Measurements from ENCODE around the gene PDGFRB.

Gene PDGFRB

GRCh38 chr5:150163035-150163434, 7.4 kb upstream of the PDGFRB start:
- no peak for DNase-seq (ENCODE audit: low spot score)

DNA sequence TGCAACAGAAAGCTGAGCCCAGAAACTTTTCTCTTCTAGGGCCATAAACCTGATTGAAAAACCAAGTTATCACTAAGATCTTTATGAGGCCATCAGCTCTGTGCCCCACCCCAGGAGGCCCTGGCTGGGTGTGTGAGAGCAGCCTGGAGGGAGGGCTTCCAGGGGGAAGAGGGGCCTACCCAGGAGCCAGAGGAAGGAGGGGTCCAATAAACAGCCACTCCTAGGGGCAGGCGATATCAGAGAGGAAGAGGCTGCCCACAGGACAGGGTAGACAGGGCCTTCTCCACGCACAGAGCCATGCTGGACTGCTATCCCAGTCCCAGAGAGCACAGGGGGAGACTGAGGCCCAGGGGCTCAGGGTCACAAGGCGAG, 6.5 kb upstream of the PDGFRB start:
- DNase-seq (ENCODE audit: low spot score), result no peak

- DNase-seq (ENCODE audit: low spot score), result no peak
Measured at GRCh38 chr5:150161242-150162141, 5.8 kb upstream of the PDGFRB start.

- no peak for DNase-seq (ENCODE audit: low spot score)
Measured at GRCh38 chr5:150160448-150161081, 4.9 kb upstream of the PDGFRB start.

- no peak for DNase-seq (ENCODE audit: low spot score)
Measured at GRCh38 chr5:150159741-150160179, 4.1 kb upstream of the PDGFRB start.

DNA sequence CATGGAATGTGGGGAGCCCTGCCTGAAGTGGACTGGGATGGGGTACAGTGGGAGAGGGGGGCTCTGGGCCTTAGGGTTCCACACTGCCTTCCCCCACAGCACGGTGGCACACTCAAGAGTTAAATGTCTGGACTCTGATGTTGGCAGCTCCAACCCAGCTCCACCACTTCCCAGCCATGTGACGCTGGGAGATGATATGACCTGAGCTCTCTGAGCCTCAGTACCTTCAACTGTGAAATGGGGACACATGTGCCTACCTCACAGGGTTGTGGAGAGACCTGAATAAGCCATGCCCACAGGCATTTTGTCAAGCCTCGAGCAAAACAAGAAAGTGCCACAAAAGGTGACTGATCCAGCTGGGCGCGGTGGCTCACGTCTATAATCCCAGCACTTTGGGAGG, 3.4 kb upstream of the PDGFRB start:
- DNase-seq (ENCODE audit: low spot score), result no peak

- no peak for DNase-seq (ENCODE audit: low spot score)
Measured at GRCh38 chr5:150158170-150158949, 2.7 kb upstream of the PDGFRB start.

DNA sequence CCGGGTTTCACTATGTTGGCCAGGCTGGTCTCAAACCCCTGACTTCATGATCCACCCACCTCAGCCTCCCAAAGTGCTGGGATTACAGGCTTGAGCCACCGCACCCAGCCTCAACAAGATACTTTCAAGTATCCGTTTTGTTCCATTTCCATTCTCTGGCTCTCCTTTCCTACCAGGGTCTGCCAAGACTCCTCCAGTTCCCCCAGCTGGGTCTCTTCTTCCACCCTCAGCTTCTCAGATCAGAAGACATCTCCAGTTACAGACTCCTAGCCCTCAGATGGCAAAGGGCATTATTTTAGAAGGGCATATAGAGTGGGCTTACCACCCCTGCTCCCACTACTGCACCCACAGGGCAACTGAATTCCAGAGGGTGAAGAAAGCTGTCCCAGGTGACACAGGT, 1.5 kb upstream of the PDGFRB start:
- no peak for DNase-seq (ENCODE audit: low spot score)

- no peak for DNase-seq (ENCODE audit: low spot score)
Measured at GRCh38 chr5:150156540-150156939, 895 bp upstream of the PDGFRB start.

- DNase-seq (ENCODE audit: low spot score), result no peak
Measured at GRCh38 chr5:150156027-150156368, 353 bp upstream of the PDGFRB start.

DNA sequence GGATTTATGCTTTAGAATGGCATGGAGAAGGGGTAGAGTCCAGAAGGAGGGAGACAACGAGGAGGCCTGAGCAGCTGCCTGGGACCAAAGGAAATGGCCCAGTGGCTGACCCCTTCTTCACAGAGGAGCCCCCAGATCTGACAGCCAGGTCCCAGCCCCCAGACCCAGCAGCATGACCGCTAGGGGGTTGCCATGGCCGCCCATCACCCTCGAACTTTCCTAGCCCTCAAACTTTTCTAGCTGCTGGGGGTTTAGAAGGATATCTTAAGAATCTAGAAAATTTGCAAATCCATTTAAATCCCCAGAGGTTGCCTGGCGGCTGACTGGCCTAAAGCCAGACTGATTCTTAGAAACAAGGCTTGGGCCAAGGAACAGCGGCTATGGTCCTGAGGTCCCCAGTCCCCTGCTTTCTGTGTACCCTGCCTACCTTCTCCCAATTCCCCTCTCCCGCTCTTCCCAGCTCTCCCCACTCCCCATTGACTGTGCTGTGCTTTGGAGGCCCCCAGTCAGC, 972 bp downstream of the PDGFRB start:
- no peak for DNase-seq (ENCODE audit: low spot score)

DNA sequence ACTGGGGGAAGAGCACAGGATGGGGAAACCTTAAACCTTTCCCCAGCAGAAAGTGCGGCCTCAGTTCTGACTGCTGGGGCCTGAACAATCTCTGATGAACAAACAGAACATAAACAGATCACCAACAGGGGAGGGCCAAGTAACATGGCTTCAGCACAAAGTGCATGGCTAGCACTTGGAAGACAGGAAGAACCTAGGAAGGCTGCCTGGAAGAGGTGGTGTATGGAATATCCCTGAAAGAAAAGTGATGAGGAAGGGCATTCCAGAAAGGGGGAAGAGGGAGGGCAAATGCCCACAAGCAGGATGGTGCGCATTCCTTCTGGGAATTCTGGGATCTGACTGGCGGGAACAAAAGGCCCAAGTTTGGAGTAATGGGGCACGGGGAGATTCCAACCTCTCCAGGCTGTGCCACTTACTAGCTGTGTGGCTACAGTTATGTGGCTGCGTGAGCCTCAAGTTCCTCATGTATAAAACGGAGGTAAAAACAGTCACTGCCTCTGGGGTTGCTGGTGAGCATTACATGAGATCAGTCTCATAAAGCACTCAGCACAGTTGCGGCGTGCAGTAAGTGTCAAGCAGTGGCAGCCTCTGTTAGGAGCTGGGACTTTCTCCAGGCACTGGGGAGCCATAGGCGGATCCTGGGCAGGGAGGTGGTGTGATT, 1.6 kb downstream of the PDGFRB start:
- DNase-seq (ENCODE audit: low spot score), result no peak

DNA sequence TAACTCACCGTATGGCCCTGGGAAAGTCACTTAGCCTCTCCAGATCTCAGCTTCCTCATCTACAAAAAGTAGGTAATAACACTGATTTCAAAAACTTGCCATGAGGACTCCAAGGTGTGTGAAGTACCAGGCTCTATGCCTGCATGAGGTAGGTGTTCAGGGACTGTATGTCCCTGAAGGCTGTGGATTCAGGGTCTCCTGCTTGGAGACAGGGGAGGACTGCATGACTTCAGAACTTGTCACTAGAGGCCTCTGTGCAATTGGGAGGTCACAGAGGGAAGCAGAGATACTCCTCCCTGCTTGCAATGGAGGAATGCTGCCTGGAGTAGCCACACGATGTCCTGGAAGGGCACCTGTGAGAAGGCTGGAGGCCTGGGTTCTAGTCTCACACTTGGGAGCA, 2.2 kb downstream of the PDGFRB start:
- no peak for DNase-seq (ENCODE audit: low spot score)

DNA sequence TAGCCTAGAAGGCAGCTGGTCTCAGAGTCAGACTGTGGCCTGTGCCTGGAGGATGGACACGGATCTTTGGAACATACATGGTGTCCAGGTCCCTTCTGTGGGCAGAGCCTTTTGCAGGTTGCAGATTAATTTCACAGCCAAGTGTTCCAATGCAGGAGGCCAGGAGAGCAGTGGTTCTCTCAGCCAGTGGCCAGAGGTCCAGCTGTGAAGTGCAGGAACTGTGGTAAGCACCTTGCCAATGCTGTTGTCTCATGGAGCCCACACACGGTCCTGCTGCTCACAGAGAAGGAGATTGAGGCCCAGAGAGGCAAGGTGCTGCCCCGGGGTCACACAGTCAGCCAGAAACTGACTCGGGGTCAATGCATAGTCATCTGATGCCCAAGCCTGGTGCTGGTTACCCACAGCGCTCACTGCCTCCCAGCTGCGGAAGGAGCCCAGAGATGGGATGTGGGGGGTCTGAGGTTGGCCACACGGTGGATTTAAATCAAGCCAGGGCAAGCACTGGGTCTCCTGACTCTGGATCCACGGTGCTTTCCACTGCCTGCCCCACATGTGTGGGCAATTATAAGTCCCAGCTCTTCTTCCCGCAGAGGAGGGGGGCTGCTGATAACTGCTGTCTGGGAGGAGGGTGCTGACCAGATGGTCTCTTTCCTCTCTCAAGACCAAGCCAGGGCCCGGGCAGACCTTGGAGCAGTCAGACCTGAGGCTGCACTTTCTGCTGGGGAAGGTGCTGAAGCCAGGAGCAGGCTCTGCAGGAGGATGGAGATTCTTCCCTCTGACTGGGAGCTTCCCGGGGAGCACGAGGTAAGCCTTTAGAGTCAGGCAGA, 2.8 kb downstream of the PDGFRB start:
- DNase-seq (ENCODE audit: low spot score), result no peak

DNA sequence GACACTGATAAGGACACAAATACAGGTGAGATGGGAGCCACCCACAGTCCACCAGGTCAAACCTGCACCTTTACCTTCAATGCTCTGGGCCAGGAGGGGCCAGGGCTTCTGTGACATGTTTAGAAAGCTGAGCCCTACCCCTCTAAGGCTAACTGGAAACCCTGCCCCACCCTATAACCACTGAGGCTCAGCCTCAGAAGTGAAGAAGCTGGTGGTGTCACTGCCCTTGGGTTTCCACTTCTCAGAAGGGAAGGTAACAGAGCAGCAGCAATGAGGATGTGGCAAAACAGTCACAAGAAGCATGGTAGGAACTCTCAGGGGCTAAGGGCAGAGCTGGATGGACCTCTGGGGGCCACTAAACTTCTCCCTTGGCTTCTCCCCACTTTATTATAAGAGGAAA, 6.0 kb downstream of the PDGFRB start:
- DNase-seq (ENCODE audit: low spot score), result no peak

GRCh38 chr5:150148117-150148927, 7.3 kb downstream of the PDGFRB start:
- no peak for DNase-seq (ENCODE audit: low spot score)

GRCh38 chr5:150147670-150148069, 8.0 kb downstream of the PDGFRB start:
- DNase-seq (ENCODE audit: low spot score), result no peak

DNA sequence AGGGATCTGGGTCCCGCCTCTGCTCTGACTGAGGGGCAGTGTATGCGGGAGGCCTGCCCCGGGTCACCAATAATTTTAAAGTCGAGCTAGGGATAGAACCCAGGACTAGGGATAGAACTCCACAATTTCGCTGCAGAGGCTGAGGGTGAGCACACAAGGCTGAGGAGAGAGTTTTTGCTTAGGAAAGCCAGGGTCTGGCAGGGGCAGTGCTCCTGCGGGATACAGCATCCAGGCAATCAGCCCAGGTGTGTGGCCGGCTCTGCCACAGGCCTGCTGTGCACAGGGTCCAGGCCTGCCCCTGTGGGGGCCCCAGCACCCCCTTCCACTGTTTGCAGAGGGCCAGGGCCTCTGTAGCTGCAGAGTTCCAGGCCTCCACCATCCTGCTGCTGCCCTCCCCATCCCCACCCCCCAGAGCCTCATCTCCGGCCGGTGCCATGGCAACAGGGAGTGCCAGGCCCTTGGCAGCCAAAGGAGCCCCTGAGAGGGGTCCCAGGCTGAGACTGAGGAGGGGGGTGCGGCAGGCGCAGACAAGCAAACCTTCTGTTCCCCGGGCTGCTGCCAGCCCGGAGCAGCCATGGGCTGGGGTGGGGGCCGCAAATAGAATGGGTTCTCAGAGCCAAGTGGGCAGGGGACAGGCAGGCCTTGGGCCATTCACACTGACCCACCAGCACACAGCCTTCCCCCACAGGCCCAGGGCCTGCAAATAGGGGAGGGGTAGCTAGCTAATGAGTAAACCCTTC, 8.6 kb downstream of the PDGFRB start:
- DNase-seq (ENCODE audit: low spot score), result peak; percentile 64

GRCh38 chr5:150146235-150146634, 9.4 kb downstream of the PDGFRB start:
- DNase-seq (ENCODE audit: low spot score), result no peak

GRCh38 chr5:150144879-150145278, 10.8 kb downstream of the PDGFRB start:
- DNase-seq (ENCODE audit: low spot score), result no peak

All from putamen (tissue), 1 donor.